MCF 10A (cell line): ENCODE results near the gene KIF9. TPM values are rescaled to one million over a fixed set of nuclear protein-coding genes. Genes with fewer than 3 reads are reported as not detected.
A peak's percentile ranks its signal among the peaks of the same experiment; 100 is the strongest.

Experiments used
- BruUV-seq: library from RNA; stranded (reverse); fragments of 400-500 nt; replicated peaks from 2 replicates; lab custom pipeline; 2021; lab: Mats Ljungman, UMichigan
- CTCF ChIA-PET: fragments of 300-600 bp; sonication (Branson Sonifier 250); formaldehyde crosslinking; extraction: SDS; loops from one replicate; lab custom pipeline; 2021; ENCODE audit warnings: antibody characterized with exemption, inconsistent platforms; lab: Yijun Ruan, JAX
- POLR2A ChIA-PET: fragments of 300-600, 350-650 bp; sonication (Branson Sonifier 250); formaldehyde crosslinking; extraction: SDS; loops from one replicate; lab custom pipeline; 2020; ENCODE audit warnings: antibody characterized with exemption, inconsistent platforms; lab: Yijun Ruan, JAX
- DNase-seq: peaks from one replicate; pipeline ENCODE4 v3.0.0-alpha.2; 2018; ENCODE audit not compliant: unreplicated experiment
- H3K27ac Mint-ChIP-seq: one replicate; pipeline ENCODE4 v1.8.0; 2022; ENCODE audit warnings: mild to moderate bottlenecking, low read depth, mixed read lengths; ENCODE audit not compliant: unreplicated experiment
- H3K27me3 Mint-ChIP-seq: one replicate; pipeline ENCODE4 v1.8.0; 2022; ENCODE audit warnings: mixed read lengths; ENCODE audit not compliant: insufficient read depth, unreplicated experiment
- H3K36me3 Mint-ChIP-seq: one replicate; pipeline ENCODE4 v1.8.0; 2022; ENCODE audit warnings: mild to moderate bottlenecking, moderate library complexity, mixed read lengths; ENCODE audit not compliant: insufficient read depth, unreplicated experiment
- H3K4me1 Mint-ChIP-seq: one replicate; pipeline ENCODE4 v1.8.0; 2022; ENCODE audit warnings: mixed read lengths; ENCODE audit not compliant: insufficient read depth, unreplicated experiment
- H3K4me3 Mint-ChIP-seq: one replicate; pipeline ENCODE4 v1.8.0; 2022; ENCODE audit warnings: mild to moderate bottlenecking, moderate library complexity, mixed read lengths; ENCODE audit not compliant: unreplicated experiment
- H3K9me3 Mint-ChIP-seq: one replicate; pipeline ENCODE4 v1.8.0; 2022; ENCODE audit warnings: mixed read lengths; ENCODE audit not compliant: unreplicated experiment
- intact Hi-C: fragments of 100-400 bp; cut with micrococcal nuclease; formaldehyde crosslinking; loops from 2 replicates; pipeline ENCODE4 v1.14.1; 2022
- total RNA-seq: library from RNA; stranded (reverse); gene quantifications from 2 replicates; pipeline ENCODE4 v1.2.3, GENCODE V29; 2022
- TF ChIP-seq, protein P1 (sequence below): fragments of 200-600 bp; IDR thresholded peaks from one replicate; pipeline ENCODE4 v1.8.0; 2022; ENCODE audit warnings: antibody characterized with exemption, mild to moderate bottlenecking; ENCODE audit not compliant: unreplicated experiment

The KIF9 gene
- total RNA-seq, 1 experiment from 2014 or later, result 9.5 TPM

DNA sequence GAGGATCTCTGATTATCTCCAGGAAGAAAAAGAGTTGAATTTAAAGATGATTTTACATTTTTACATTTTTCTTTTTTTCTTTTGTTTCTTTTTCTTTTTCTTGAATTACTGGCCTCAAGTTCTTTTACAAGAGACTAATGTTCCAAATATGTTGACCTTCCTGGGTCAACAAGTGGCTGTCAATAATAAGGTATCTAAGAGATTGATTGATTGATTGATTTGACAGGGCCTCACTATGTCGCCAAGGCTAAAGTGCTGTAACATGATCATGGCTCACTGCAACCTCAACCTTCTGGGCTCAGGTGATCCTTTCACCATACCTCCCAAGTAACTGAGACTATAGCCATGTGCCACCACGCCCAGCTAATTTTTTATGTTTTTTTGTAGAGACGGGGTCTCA lies 44.6 kb downstream of the KIF9 start:
- Mint-ChIP-seq H3K27ac (no peak overlapping the region), H3K27me3 (no peaks in the 10 kb centered on the region), H3K4me3 (no peak overlapping the region), H3K4me1 (peaks cover 6% of the 10 kb centered on the region), H3K36me3 (peaks cover 6% of the 10 kb centered on the region), H3K9me3 (no peaks in the 10 kb centered on the region)
- intact Hi-C loops, result no loop called here
- CTCF ChIA-PET, result no interaction called here
- no peak for DNase-seq
- TF ChIP-seq, protein P1, sequence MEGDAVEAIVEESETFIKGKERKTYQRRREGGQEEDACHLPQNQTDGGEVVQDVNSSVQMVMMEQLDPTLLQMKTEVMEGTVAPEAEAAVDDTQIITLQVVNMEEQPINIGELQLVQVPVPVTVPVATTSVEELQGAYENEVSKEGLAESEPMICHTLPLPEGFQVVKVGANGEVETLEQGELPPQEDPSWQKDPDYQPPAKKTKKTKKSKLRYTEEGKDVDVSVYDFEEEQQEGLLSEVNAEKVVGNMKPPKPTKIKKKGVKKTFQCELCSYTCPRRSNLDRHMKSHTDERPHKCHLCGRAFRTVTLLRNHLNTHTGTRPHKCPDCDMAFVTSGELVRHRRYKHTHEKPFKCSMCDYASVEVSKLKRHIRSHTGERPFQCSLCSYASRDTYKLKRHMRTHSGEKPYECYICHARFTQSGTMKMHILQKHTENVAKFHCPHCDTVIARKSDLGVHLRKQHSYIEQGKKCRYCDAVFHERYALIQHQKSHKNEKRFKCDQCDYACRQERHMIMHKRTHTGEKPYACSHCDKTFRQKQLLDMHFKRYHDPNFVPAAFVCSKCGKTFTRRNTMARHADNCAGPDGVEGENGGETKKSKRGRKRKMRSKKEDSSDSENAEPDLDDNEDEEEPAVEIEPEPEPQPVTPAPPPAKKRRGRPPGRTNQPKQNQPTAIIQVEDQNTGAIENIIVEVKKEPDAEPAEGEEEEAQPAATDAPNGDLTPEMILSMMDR, result no peak
- POLR2A ChIA-PET, result no interaction called here
- no TSS peak for BruUV-seq

- Mint-ChIP-seq H3K4me1 (peaks cover 10% of the 10 kb centered on the region), H3K9me3 (no peaks in the 10 kb centered on the region), H3K36me3 (no peaks in the 10 kb centered on the region), H3K27ac (no peak overlapping the region), H3K4me3 (no peak overlapping the region), H3K27me3 (no peaks in the 10 kb centered on the region)
- BruUV-seq, result no TSS peak
- CTCF ChIA-PET, result interaction anchor here (0.6 kb wide), 1 partner anchor 13 kb away, joined by 3 read pairs; no protein-coding TSS in a partner anchor
- TF ChIP-seq, protein P1, result no peak
- POLR2A ChIA-PET, result interaction anchor here (0.7 kb wide), 1 partner anchor 337 kb away, joined by 3 read pairs; no protein-coding TSS in a partner anchor
- no peak for DNase-seq
- intact Hi-C loops, result no loop called here
Measured at GRCh38 chr3:47228088-47228487, 54.5 kb downstream of the KIF9 start.

DNA sequence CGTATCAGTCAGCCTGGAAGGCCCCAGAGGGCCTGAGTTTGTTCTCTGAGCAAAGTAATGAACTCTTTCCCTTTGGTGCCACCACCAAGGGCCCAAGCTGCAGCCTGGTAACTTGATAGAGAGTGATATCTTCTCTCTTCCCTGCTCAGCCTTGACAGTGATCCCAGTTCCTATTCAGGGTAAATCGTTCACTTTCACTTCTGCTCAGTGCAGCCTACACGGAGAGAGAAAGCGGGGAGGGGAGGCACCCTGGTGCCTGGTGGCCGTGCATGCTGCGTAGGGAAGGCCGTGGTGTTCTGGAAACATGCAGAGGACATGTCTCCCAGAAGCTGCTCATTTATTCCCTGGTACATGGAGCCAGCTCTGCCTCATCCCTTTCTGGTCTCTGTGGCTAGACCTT lies 54.9 kb downstream of the KIF9 start:
- Mint-ChIP-seq H3K4me1 (peaks cover 10% of the 10 kb centered on the region), H3K4me3 (no peak overlapping the region), H3K9me3 (no peaks in the 10 kb centered on the region), H3K36me3 (no peaks in the 10 kb centered on the region), H3K27ac (no peak overlapping the region), H3K27me3 (no peaks in the 10 kb centered on the region)
- POLR2A ChIA-PET, result interaction anchor here (0.7 kb wide), 1 partner anchor 337 kb away, joined by 3 read pairs; no protein-coding TSS in a partner anchor
- intact Hi-C loops, result no loop called here
- no TSS peak for BruUV-seq
- no peak for DNase-seq
- CTCF ChIA-PET, result no interaction called here
- TF ChIP-seq, protein P1, result no peak

DNA sequence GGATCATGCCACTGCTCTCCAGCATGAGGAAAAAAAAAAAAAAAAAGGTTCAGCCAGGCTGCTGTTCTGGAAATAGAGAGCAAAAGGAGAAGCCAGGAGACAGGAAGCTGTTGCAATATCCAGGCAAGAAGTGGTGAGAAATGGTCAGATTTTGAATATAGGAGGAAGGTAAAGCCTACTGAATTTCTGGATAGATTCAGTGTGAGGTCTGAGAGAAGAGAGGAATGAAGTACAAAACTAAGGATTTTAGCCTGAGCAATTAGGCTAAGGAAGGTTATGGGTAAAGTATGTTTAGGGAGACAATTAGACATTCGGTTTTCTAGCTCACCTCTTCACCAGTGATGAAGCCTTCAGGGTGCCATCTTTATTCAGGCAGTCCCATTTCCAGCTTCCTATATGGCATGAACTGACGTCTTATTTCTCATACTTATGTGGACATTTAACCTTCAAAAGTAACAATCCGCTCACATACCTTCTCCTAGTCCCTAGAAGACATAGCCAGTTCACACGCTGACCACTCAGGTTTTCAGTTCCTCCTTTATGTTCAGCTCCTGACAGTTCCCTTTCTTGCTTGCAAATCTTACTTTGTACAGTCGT lies 57.2 kb downstream of the KIF9 start:
- H3K27ac Mint-ChIP-seq, result peak overlapping the region; percentile 2
- H3K9me3 Mint-ChIP-seq, result peaks cover 4% of the 10 kb centered on the region
- H3K4me3 Mint-ChIP-seq, result no peak overlapping the region
- no peaks in the 10 kb centered on the region for H3K27me3 Mint-ChIP-seq
- BruUV-seq, result no TSS peak
- intact Hi-C loops, result no loop called here
- H3K4me1 Mint-ChIP-seq, result peaks cover 10% of the 10 kb centered on the region
- TF ChIP-seq, protein P1, result no peak
- DNase-seq, result no peak
- peaks cover 4% of the 10 kb centered on the region for H3K36me3 Mint-ChIP-seq
- ChIA-PET CTCF (no interaction called here), POLR2A (interaction anchor here (0.5 to 0.7 kb wide), 3 partner anchors 37 to 890 kb away, joined by 3 to 6 read pairs (median 4); no protein-coding TSS in a partner anchor)
